Testis (tissue), 2 donors: Measurements from ENCODE around the gene GRID2.

Source experiments
- POLR2A ChIP-seq: fragments of 450-650 bp; IDR thresholded peaks from one replicate; pipeline ENCODE4 v1.6.1; 2017; ENCODE audit warnings: antibody characterized with exemption, mild to moderate bottlenecking, moderate library complexity
- TF ChIP-seq, protein P1 (sequence below), 3 experiments: fragments of 450-650 bp in 2 of 3; fragments of 200-600 bp in 1 of 3; sonication (generic) in 1 of 3; IDR thresholded peaks; one replicate each; pipeline ENCODE4 v1.5.1; 2016 to 2019; ENCODE audit warnings: antibody characterized with exemption in 3 of 3, mild to moderate bottlenecking in 2 of 3, moderate library complexity in 1 of 3

DNA sequence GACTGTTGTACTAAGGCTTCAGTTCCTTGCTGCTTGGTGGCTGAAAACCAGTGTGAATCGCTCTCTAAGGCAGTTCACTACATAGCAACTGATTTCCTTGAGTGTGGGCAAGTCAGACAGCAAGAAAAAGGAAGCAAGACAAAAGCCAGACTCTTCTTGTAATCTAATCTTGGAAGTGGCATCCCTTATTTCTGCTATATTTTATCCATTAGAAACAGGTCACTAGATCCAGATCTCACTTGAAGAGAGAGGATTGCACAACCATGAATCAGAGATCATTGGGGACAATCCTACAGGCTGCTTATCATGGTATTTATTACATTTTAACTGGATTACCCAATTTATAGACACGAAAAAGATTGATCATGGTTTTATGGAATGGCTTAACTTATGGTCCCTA lies 684.5 kb downstream of the GRID2 start:
- TF ChIP-seq POLR2A = no peak
- TF ChIP-seq, protein P1, sequence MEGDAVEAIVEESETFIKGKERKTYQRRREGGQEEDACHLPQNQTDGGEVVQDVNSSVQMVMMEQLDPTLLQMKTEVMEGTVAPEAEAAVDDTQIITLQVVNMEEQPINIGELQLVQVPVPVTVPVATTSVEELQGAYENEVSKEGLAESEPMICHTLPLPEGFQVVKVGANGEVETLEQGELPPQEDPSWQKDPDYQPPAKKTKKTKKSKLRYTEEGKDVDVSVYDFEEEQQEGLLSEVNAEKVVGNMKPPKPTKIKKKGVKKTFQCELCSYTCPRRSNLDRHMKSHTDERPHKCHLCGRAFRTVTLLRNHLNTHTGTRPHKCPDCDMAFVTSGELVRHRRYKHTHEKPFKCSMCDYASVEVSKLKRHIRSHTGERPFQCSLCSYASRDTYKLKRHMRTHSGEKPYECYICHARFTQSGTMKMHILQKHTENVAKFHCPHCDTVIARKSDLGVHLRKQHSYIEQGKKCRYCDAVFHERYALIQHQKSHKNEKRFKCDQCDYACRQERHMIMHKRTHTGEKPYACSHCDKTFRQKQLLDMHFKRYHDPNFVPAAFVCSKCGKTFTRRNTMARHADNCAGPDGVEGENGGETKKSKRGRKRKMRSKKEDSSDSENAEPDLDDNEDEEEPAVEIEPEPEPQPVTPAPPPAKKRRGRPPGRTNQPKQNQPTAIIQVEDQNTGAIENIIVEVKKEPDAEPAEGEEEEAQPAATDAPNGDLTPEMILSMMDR (IDR thresholded peaks at IDR 0.05) = no peak
